IPS-18a (cell line): ENCODE measurements around the gene SLC1A2.

Experiments used
- H3K27ac ChIP-seq: one replicate; pipeline ENCODE4 v1.5.1; 2013; ENCODE audit warnings: low read length
- H3K27me3 ChIP-seq: one replicate; pipeline ENCODE4 v1.6.1; 2013; ENCODE audit warnings: mild to moderate bottlenecking, low read length; ENCODE audit not compliant: control insufficient read depth, insufficient read depth
- H3K36me3 ChIP-seq: one replicate; pipeline ENCODE4 v1.6.1; 2013; ENCODE audit warnings: low read depth, low read length; ENCODE audit not compliant: control insufficient read depth
- H3K4me1 ChIP-seq: one replicate; pipeline ENCODE4 v1.6.1; 2013; ENCODE audit warnings: low read depth, low read length; ENCODE audit not compliant: control insufficient read depth
- H3K4me3 ChIP-seq: one replicate; pipeline ENCODE4 v1.5.1; 2013; ENCODE audit warnings: low read length
- H3K9ac ChIP-seq: one replicate; pipeline ENCODE4 v1.6.1; 2013; ENCODE audit warnings: mild to moderate bottlenecking, low read length, moderate library complexity
- H3K9me3 ChIP-seq: one replicate; pipeline ENCODE4 v1.6.1; 2013; ENCODE audit warnings: low read depth, low read length; ENCODE audit not compliant: control insufficient read depth

The SLC1A2 gene

GRCh38 chr11:35359321-35360054 is 59.9 kb downstream of the SLC1A2 start:
- H3K36me3 ChIP-seq: no peaks in the 10 kb centered on the region
- no peaks in the 10 kb centered on the region for H3K9me3 ChIP-seq
- H3K9ac ChIP-seq: no peak overlapping the region
- no peaks in the 10 kb centered on the region for H3K4me1 ChIP-seq
- no peak overlapping the region for H3K27ac ChIP-seq
- no peaks in the 10 kb centered on the region for H3K27me3 ChIP-seq
- H3K4me3 ChIP-seq: no peak overlapping the region

- Histone ChIP-seq H3K4me3 (no peak overlapping the region), H3K9ac (no peak overlapping the region), H3K36me3 (no peaks in the 10 kb centered on the region), H3K27me3 (no peaks in the 10 kb centered on the region), H3K4me1 (no peaks in the 10 kb centered on the region), H3K27ac (no peak overlapping the region), H3K9me3 (no peaks in the 10 kb centered on the region)
These were observed 61.0 kb downstream of the SLC1A2 start for GRCh38 chr11:35358391-35358790.

- Histone ChIP-seq H3K9me3 (no peaks in the 10 kb centered on the region), H3K27me3 (no peaks in the 10 kb centered on the region), H3K4me3 (no peak overlapping the region), H3K9ac (no peak overlapping the region), H3K4me1 (no peaks in the 10 kb centered on the region), H3K36me3 (no peaks in the 10 kb centered on the region), H3K27ac (no peak overlapping the region)
These were observed 61.4 kb downstream of the SLC1A2 start for GRCh38 chr11:35357923-35358322.

- Histone ChIP-seq H3K4me1 (no peaks in the 10 kb centered on the region), H3K27ac (no peak overlapping the region), H3K36me3 (no peaks in the 10 kb centered on the region), H3K9me3 (no peaks in the 10 kb centered on the region), H3K4me3 (no peak overlapping the region), H3K27me3 (no peaks in the 10 kb centered on the region), H3K9ac (no peak overlapping the region)
These were observed 64.1 kb downstream of the SLC1A2 start for GRCh38 chr11:35355102-35355749.

- H3K27ac ChIP-seq: no peak overlapping the region
- H3K4me3 ChIP-seq: no peak overlapping the region
- no peak overlapping the region for H3K9ac ChIP-seq
- H3K36me3 ChIP-seq: no peaks in the 10 kb centered on the region
- no peaks in the 10 kb centered on the region for H3K4me1 ChIP-seq
- no peaks in the 10 kb centered on the region for H3K27me3 ChIP-seq
- no peaks in the 10 kb centered on the region for H3K9me3 ChIP-seq
These were observed 64.7 kb downstream of the SLC1A2 start for GRCh38 chr11:35354644-35355043.

GRCh38 chr11:35352077-35352888 is 67.1 kb downstream of the SLC1A2 start:
- Histone ChIP-seq H3K9me3 (no peaks in the 10 kb centered on the region), H3K9ac (no peak overlapping the region), H3K4me1 (no peaks in the 10 kb centered on the region), H3K36me3 (no peaks in the 10 kb centered on the region), H3K4me3 (no peak overlapping the region), H3K27me3 (no peaks in the 10 kb centered on the region), H3K27ac (no peak overlapping the region)

GRCh38 chr11:35349897-35350296 is 69.5 kb downstream of the SLC1A2 start:
- Histone ChIP-seq H3K27ac (no peak overlapping the region), H3K36me3 (no peaks in the 10 kb centered on the region), H3K9me3 (no peaks in the 10 kb centered on the region), H3K27me3 (no peaks in the 10 kb centered on the region), H3K9ac (no peak overlapping the region), H3K4me1 (peaks cover 3% of the 10 kb centered on the region), H3K4me3 (no peak overlapping the region)

DNA sequence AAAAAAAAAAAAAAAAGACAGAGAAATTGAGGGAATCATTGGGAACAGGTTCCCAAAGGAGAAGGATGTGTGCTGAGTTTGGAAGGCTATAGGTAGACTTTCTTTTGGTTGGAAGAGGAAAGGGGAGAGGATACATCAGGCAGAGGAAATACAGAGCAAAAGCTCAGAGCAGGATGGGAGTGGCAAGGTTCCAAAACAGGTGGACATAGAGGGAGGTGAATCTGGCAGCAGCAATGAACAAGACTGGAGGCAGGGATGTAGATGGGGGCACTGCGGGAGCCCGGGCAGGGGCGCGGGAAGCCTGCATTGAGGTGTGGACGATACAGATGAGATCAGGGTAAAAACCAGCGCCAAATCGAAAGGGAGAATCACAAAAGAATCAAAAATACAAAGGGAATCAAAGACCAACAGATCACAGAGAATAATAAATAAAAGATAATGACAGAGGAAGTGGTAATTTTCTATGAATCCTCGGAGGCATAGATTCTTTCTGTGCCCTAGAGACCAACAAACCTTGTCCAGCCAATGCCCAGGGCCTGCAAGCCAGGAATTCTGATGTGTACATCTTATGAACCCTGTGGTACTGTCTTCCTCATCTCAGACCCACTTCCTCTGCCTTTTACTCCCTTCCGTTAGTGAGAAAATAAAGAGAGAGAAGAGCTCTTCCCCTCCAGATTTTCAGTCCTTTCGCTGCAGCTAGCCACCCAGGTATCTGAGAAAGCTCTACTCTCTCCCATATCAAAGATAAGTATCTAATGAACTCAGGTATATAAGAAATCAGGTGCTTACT is 70.3 kb downstream of the SLC1A2 start:
- H3K36me3 ChIP-seq: no peaks in the 10 kb centered on the region
- H3K9ac ChIP-seq: no peak overlapping the region
- H3K4me1 ChIP-seq: peaks cover 10% of the 10 kb centered on the region

DNA sequence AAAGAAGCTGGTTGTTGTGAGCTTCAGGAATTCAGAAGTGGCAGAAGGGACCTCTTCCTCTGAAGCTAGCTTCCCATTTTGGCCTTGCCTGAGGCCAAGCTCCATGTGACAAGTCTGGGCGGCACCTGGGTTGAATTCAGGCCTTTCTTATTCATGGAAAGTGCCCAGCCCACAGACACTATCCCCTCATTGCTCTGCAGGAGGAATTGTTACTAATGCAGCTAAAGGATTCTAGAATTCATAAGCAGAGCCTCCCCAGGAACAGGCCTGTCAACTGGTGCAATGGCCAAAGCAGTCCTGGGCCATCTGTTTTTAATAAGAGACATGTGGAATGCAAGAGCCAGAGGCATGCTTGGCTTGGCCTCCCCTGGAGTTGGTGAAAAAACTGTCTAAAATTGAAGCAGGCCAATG is 71.4 kb downstream of the SLC1A2 start:
- Histone ChIP-seq H3K9ac (no peak overlapping the region), H3K9me3 (no peaks in the 10 kb centered on the region), H3K4me3 (no peak overlapping the region), H3K27ac (no peak overlapping the region), H3K4me1 (peaks cover 10% of the 10 kb centered on the region), H3K27me3 (no peaks in the 10 kb centered on the region), H3K36me3 (no peaks in the 10 kb centered on the region)

More for the DNA sequence above, 70.3 kb downstream of the SLC1A2 start:
- Histone ChIP-seq H3K27me3 (no peaks in the 10 kb centered on the region), H3K27ac (no peak overlapping the region), H3K9me3 (no peaks in the 10 kb centered on the region), H3K4me3 (no peak overlapping the region)

GRCh38 chr11:35347173-35347878 is 72.0 kb downstream of the SLC1A2 start:
- H3K4me1 ChIP-seq: peaks cover 10% of the 10 kb centered on the region
- H3K27me3 ChIP-seq: no peaks in the 10 kb centered on the region
- H3K4me3 ChIP-seq: no peak overlapping the region
- no peak overlapping the region for H3K9ac ChIP-seq
- no peak overlapping the region for H3K27ac ChIP-seq
- no peaks in the 10 kb centered on the region for H3K9me3 ChIP-seq
- H3K36me3 ChIP-seq: no peaks in the 10 kb centered on the region
